GM19324 (cell line): ENCODE data around the gene BMPR1B.
A peak's percentile ranks its signal among the peaks of the same experiment; 100 is the strongest.

Source experiments
- ATAC-seq: cut with Tn5 transposase; IDR thresholded peaks from one replicate; pipeline ENCODE4 v1.9.1; 2021; ENCODE audit warnings: mild to moderate bottlenecking, moderate library complexity; ENCODE audit not compliant: unreplicated experiment, low FRiP score

BMPR1B gene

GRCh38 chr4:94895081-94895480, 137.3 kb downstream of the BMPR1B start:
- no peak for ATAC-seq

- ATAC-seq: no peak
These were observed 139.3 kb downstream of the BMPR1B start for GRCh38 chr4:94897023-94897422.

- ATAC-seq: no peak
These were observed 147.8 kb downstream of the BMPR1B start for GRCh38 chr4:94905511-94905910.

DNA sequence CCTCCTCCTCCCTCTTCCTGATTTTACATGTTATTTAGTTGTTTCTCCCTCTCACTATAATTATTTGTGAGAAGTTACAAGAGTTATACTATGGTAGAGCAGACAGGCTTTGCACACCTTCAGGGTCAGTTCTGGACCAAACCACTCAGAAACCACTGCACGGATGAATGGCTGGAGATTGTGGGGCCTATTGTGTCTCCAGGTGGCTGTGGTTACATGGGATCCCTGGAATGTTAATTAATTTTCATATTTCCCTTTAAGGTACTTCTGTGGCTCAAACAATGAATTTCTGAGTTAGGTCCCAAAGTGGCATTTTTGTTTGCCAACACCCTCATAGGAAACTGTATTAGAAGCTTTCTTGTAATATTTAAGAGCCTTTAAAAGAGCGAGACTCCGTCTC, 151.9 kb downstream of the BMPR1B start:
- no peak for ATAC-seq

DNA sequence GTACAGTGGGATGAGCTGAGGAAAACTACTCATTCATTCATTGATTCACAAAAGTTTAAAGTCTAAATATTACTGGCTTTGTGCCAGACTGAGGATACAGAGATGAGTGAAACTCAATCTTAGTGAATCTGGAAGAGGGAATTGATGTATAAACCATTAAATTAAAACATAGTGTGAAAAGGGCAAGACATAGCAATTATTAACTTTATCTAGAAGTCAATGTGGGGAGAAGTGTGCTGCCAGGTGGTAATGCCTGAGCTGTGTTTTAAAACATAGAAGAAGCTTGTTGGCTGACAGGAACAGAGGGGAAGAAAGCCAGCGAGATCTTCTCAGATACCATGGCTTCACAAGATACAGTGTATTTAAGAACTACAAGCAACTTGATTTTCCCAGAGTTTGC, 153.4 kb downstream of the BMPR1B start:
- no peak for ATAC-seq

DNA sequence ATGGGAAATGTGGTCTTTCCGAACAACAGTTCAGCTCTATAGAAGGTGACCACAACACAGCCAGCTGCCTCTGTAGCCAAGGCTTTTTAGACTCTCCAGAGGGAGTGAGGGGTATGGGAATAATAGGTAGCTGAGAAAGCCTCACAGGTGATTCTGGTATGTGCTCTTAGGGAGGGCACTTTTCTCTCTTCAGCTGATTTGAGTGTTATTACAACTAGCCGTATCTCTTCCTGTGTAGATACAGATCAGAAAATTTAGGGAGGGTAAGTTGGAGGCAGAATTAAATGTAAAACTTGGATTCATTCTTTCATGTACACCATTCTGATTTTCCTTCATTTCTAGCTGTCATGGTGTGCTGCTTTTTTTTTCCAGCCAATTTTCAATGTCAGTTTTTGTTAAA, 154.9 kb downstream of the BMPR1B start:
- ATAC-seq: no peak

- peak; percentile 76 for ATAC-seq
These were observed 155.6 kb downstream of the BMPR1B start for GRCh38 chr4:94913316-94913715.

GRCh38 chr4:94917146-94917545, 159.4 kb downstream of the BMPR1B start:
- no peak for ATAC-seq

- no peak for ATAC-seq
These were observed 160.8 kb downstream of the BMPR1B start for GRCh38 chr4:94918543-94918942.

- no peak for ATAC-seq
These were observed 162.6 kb downstream of the BMPR1B start for GRCh38 chr4:94920369-94920768.

DNA sequence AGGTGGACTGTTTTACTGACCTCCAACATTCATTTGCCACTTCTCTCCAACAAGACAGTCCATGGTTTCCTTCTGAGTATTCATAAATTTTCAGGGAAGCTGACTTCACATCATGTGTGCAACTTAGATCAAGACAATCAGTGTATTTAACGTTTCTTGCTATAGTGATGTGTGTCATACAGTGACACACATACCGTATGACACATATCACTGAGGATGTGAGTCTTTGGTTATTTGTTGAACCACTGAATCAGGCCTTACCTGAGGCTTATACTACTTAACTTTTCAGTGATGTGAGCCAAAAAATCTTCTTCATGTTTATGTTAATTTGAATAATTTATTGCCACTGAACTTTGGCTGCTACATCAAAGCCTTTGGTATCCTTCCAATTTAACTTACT, 166.8 kb downstream of the BMPR1B start:
- ATAC-seq: no peak

- ATAC-seq: no peak
These were observed 168.1 kb downstream of the BMPR1B start for GRCh38 chr4:94925764-94926347.

DNA sequence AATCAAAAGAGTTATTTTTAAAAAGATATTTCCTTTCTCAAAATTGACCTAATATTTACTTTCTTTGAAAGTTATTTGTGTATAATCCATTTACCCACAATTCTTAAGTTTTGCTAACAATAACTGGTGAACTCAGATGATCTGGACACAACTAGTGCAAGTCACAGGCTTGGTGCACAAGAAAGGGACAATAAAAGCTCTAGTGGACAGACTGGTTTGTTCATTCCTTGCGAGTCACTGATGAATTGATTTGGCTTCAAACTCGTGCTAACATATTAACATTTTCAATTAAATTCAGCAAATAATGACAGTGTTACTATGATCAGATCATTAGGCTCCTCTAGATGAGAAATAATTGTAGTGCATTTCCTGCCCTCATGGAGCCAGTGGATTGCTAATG, 169.2 kb downstream of the BMPR1B start:
- no peak for ATAC-seq

DNA sequence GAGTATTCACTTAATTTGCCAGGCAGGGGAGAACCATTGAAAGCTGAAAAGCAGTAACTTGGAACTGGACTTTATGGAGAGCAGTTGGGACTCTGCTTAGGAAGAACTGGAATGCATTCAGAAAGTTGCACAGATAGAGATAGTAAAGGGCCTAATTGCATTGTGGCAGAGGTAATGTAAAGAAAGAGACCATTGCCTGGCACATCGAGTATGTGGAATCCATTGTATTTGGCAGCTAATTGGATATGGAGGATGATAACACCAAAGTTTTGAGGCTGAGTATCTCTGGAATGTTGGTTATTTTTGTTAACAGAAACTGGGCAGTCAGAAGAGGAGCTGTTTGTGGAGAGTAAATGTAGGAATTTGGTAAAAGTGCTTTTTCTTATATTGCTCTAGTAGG, 169.9 kb downstream of the BMPR1B start:
- no peak for ATAC-seq

DNA sequence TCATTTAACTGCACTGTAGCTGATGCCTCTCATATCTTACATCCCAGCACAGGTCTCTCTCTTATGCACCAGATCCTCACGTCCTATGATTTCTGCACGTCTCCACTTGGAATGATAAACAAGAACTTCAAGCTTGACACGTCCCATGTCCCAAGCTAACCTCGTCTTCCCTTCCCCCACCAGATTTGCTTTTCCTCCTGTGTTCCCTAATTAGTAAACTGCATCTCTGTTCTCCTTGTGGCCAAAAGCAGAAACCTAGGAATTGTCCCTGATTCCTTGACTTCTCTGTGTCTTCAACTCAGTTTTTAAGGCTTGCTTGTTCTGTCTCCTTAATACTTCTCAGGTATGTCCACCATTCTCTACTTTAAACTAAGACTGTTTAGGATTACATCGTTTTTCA, 171.9 kb downstream of the BMPR1B start:
- ATAC-seq: no peak

- ATAC-seq: no peak
These were observed 173.9 kb downstream of the BMPR1B start for GRCh38 chr4:94931626-94932025.

DNA sequence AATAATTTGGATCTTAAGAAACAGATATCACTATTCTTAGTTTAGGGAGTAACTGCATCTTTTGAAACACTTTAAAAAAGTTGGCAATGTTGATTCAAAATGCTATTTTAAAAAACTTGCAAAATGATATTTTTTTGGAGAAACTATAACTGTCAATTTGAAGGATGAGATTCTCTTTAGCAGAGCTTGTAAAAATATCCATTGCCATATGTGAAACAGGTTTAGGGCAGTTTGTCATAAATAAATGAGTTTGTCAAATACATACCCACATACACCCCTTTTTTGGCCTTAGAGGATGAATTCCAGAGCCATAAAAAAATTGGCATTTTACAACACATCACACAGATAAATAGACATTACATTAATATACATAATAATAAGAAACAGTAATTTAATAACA, 174.6 kb downstream of the BMPR1B start:
- ATAC-seq: no peak

DNA sequence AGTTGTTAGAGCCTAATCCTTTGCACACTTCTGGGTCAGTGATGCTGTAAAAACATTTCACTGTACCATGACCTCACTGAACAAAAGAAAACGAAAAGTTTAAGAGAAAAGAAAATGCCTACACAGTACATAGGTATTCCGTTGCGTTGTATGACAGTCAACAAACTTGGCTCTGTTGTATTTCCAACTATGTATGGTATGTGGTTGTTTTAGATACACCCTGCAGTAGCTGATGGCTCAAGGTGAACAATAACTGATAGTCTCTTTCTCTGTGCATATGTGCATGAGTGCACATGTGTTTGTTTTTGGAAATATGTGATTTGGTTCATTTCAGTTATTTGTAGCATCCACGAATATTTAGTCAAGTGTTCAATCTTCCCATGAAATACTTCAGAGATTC, 176.0 kb downstream of the BMPR1B start:
- ATAC-seq: no peak

DNA sequence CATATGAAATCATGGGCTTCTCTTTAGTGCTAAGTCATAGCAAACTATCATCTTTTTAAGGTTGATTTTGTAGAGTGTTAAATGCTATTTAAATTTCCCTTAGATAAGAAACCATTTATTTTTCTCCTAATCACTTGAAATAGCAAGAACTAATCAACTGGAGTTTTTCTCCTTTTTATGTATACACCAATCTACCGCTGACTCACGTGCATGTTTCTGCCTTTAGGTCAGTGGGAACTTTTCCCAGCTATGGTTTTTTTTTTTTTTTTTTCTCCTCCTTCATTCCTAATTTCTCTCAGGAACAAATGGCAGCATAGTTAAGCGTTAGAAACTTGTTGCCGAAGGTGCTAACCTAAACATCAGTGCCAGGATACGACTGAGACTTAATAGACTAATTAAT, 176.4 kb downstream of the BMPR1B start:
- no peak for ATAC-seq

GRCh38 chr4:94934864-94935263, 177.1 kb downstream of the BMPR1B start:
- no peak for ATAC-seq

GRCh38 chr4:94936854-94937253, 179.1 kb downstream of the BMPR1B start:
- ATAC-seq: no peak

GRCh38 chr4:94939791-94940519, 182.2 kb downstream of the BMPR1B start:
- ATAC-seq: no peak
